AML-193 (cell line): Measurements from ENCODE around the gene PYDC2.

Experiments
- DNase-seq, 2 experiments: peaks; one replicate each; lab custom pipeline; 2025; lab: John Stamatoyannopoulos, UW

The PYDC2 gene

DNA sequence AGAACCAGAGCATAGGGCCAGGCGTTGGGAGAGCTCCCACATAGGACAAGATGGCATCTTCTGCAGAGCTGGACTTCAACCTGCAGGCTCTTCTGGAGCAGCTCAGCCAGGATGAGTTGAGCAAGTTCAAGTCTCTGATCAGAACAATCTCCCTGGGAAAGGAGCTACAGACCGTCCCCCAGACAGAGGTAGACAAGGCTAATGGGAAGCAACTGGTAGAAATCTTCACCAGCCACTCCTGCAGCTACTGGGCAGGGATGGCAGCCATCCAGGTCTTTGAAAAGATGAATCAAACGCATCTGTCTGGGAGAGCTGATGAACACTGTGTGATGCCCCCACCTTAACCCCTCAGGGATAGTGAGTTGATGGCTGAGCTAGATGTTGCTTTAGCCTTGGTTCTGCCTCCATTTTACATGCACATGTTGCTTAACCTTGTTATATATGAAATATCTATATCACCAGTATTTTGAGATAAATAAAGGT is at the start of gene PYDC2:
Gene PYDC2, plus strand, starts transcription at position 51 of the 483 bp plus-strand sequence. Its CDS starts 0 bp downstream, at position 51.
- no peak for DNase-seq

DNA sequence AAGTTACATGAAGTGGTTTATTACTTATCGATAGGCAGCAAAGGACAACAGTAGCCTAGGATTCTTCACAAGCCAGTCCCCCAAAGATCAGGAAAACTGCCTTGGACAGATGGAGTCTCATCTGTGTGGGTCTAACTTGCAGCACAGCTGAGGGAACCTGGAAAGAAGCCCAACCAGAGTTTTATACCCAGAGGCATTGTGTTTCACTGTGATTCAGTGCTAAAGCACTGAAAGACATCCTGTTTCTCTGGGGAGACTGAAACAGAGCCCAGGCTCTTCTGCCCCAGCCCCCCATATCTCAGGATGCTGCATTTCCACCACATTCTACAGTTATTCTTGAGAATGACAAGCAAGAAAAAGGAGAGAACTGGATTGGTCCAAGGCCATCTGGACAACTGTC is 48.2 kb upstream of the PYDC2 start:
- no peak for DNase-seq

DNA sequence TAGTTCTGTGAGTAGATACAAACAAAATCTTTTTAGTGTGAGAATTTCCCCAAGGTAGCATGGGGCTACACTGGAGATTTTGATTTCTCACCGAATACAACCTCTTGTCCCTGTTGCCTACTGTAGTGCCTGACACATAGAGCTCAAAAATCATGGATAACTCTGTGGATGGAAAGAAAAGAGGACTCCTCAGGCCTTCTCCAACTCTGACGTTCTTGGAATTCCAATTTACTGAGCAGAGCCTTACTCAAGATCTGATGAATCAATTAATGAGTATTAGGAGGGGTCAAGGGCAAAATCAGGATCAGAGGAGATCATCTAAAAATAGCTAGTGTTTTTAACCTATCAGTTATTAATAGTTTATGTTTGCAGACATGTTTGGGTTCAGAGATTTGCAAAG is 46.7 kb upstream of the PYDC2 start:
- no peak for DNase-seq

DNA sequence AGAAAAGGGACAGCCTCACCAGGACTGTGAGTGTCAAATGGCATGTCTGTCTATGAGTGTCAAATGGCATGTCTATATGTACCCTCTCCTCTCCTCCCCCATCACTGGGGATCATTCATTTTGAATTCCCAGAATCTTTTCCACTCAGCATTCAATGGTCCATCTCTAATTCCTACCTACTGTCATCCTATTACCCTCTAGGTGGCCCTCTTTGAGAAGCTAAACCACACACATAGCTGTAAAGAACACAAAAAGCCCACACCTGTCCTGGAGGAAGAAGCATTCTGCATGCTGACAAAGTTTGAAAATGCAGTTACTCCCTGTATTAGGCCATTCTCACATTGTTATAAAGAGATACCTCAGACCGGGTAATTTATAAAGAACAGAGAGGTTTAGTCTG is 46.2 kb upstream of the PYDC2 start:
- DNase-seq: no peak

DNA sequence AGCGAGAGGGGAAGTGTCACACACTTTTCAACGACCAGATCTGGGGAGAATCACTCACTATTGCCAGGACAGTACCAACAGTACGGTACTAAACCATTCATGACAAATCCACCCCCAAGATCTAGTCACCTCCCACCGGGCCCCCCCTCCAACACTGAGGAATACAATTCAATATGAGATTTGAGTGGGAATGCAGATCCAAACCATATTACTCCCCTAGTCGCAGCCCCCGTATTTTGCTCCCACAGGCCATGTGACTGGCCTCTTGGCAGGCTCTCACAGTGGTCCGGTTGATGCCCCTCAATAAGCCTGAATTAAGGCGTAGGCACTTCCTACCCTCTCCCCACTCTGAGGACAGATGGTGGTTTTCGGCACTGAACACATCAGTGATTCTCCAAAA is 45.4 kb upstream of the PYDC2 start:
- DNase-seq: no peak

DNA sequence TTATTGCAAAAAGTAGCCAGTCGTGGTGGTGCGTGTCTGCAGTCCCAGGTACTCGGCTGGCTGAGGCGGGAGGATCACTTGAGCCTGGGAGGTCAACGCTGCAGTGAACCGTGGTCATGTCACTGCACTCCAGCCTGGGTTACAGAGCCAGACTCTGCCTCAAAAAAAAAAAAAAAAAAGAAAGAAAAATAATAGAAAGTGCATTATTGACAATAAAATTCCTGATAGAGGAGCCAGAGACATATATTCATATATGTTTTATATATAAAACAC is 43.6 kb upstream of the PYDC2 start:
- DNase-seq: no peak

DNA sequence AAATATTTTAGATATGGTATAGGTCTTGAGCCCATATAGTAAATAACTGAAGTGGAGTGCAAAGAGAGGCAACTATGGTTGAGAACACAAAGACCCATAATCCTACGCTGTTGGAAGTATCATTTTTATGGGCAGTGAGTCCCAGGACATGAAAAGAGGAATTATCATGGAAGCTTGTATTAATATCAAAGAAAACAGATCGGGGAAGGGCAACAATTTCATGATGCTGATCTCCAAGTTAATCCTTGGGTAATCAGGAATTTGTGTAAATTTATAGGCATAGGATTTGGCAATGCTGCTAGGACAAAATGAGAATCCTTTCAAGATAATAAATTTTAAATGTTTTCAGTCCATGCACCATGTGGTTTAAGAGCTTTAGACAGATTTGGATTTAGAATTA is 40.2 kb upstream of the PYDC2 start:
- no peak for DNase-seq

DNA sequence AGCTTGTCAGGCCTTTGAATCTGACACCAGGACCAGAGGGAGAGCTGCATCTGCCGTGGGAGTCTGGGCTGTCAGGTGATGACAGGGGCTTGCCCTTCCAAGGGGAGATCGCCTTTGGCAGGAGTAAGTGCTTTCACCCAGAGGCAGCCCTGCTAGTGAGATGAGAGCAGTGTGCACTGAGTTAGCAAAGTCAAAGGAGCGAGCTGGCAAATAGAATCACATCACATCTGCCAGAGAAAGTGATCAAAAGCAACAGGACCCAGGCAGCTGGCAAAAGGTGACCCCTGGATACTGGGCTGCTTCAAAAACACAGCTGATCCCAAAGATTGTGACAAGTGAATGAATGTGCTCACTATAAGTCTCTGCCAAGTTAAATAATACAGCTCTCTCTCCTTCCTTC is 36.1 kb upstream of the PYDC2 start:
- no peak for DNase-seq

DNA sequence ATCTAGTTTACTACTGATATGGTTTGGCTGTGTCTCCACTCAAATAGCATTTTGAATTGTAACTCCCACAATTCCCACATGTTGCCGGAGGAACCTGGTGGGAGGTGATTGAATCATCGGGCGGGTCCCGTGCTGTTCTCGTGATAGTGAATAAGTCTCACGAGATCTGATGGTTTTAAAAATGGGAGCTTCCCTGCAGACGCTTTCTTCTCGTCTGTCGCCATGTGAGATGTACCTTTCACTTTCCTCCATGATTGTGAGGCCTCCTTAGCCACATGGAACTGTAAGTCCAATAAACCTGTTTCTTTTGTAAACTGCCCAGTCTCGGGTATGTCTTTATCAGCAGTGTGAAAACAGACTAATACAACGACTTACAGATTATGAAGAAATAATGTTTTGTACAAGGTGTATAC is 35.6 kb upstream of the PYDC2 start:
- DNase-seq: no peak

DNA sequence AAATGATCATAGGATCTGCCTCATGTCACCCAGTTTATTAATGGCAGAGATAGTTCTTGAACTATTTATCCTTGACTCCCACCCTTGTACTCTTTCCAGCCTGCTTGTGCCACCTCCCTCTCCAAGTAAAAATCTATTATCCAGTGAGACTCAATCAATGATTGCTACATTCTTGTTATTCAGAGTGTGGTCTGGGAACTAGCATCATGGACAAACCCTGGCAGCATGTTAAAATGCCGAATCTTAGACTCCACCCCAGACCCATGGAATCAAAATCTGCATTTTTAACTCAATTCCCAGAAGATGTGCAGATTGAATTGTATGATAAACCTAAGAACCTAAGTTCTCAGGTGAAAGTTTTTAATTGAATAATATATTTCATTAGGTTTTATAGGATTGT is 34.7 kb upstream of the PYDC2 start:
- no peak for DNase-seq

DNA sequence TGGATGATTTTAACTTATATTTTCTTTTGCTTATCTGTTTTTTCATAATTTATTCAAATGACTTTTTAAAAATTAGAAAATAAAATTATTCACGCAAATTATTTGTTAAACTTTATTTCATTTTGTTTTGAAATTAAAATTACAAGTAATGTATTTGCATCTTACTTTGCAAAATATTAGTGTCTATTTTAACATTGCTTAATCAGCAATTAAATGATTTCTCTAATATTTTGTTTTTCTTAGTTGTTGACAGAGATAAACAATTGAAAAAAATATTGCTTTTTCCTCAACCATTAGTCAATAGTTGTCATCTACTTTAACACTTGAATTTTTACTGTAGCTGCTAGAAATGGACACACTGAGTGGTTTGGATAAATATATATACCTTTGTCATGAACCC is 32.8 kb upstream of the PYDC2 start:
- DNase-seq: no peak

DNA sequence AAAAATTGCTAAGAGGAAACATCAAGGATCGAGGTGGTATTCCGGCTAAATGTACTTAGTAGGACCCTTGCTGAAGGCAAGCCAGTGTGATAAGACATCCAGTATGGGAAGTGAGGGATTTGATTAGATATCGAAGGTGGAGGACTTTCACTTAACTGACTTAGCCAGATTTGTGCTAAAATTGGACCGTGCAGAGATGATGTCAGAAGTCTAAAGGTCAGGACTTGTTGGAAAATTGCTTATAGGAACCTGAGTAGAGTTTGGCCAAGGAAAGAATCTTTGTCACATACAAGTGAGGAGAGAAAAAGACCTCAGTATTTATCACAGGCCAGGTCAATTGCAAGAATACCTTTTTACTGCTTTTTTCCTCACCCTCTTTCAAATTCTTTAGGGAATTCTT is 30.9 kb upstream of the PYDC2 start:
- DNase-seq: no peak

DNA sequence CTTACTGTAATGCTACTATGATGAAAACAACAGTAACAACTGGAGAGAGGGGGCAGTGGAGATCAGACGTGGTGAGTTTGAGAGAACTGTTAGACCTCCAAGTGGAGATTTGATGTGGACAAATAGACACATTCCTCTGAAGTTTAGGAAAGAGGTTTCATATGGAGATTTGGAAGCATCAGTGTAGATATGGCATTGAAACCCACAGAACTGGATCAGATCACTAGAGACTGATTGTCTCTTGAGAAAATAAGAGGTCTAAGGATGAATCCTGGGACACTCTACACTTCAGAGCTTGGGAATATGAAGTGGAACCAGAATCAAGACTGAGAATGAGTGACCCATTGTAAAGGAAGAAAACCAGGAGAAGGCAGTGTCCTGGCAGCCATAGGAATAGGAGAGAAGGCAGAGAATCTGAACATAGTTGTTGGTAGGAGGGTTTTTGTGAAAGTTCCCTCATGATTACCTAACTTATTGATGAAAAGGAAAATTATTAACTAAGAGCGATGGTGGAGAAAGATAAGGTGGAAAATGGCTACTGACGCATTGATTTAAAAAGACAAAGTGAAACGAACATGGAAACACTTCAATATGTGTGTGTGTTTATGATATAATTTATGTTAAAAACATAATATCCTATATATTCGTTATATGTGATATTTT is 29.7 kb upstream of the PYDC2 start:
- no peak for DNase-seq

DNA sequence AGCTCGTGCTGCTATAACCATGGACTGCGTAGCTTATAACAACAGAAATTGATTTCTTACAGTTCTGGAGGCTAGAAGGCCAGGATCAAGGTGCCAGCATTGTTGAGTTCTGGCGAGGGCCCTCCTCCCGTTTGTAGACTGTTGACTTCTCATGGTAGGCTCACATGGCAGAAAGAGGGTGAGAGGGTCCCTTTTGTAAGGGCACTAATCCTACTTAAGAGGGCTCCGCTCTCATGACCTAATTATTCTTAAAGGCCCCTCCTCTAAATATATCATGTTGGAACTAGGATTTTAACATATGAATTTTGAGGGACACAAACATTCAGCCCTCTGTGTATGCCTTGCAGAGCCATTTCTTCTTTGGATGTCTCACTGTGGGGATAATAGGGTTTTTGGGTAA is 28.8 kb upstream of the PYDC2 start:
- no peak for DNase-seq

DNA sequence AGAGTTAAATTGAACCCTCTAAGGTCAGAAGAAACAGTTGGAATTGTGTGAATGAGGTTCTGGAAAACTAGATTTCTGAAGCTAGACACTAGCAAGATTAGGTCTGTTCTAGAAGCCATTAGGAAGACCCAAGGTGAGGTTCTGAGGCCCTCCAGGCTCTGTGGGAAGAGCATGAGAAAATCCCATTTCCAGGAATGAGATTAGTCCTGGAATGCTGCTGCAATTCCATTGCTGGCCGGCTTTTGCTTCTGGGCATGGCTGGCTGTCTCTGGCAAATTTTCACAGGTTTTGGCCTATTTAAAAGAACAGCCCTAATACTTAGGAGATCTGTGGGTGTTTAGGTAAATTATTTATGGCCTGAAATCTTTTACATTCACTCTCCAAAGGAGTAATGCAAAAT is 26.9 kb upstream of the PYDC2 start:
- DNase-seq: no peak

DNA sequence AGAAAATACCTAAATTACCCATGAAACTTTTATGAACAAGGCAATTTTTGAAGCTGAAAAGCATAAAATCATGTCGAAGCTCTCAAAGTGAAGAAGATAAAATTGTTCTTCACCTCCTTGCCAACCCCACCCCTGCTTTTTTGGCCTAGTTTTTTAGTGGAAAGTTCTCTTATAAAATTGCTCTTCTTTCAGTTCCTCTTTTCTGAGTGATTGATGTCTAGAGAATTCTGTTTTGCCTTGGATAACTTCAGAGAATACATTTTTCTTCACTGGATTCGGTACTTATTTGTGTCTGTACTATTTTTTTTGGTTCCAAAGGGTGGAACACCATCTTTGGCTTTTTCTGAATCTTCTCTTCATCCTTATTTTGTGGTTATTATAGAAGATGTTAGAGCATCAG is 25.0 kb upstream of the PYDC2 start:
- no peak for DNase-seq

DNA sequence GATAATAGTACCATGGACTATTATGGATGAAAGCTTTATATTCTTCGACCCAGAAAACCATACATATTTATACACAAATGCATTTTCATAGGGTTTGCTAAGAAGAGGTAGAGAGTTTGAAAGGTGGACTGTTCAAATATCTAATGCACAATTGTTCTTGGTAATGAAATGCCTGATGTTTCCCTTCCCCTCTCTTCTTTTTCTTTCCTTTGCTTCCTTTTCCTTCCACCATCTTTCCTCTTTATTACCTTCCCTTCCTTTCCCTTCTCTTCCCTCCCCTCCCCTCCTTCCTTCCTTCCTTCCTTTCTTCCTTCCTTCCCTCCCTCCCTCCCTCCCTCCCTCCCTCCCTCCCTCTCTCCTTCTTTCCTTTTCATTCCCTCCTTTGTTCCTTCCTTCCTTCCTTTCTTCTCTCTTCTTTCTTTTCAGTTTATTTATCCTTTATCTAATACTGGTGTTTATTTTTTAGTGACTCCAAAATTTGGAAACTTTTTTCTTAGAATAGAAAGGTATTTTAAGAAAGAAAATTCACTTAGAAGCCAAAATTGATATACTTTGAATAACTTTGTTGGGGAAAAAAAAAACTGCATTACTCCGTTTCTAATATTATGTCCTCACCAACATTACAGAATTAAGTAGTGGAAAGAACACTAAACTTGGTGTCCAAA is 22.7 kb upstream of the PYDC2 start:
- no peak for DNase-seq

DNA sequence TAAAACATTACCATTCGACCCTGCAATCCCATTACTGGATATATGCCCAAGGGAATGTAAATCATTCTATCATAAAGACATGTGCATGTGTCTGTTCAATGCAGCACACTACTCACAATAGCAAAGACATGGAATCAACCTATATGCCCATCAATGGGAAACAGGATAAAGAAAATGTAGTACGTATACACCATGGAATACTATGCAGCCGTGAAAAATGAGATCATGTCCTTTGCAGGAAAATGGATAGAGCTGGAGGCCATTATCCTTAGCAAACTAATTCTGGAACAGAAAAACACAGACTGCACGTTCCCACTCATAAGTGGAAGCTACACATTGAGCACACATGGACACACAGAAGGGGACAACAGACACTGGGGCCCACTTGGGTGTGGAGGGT is 20.4 kb upstream of the PYDC2 start:
- DNase-seq: no peak

DNA sequence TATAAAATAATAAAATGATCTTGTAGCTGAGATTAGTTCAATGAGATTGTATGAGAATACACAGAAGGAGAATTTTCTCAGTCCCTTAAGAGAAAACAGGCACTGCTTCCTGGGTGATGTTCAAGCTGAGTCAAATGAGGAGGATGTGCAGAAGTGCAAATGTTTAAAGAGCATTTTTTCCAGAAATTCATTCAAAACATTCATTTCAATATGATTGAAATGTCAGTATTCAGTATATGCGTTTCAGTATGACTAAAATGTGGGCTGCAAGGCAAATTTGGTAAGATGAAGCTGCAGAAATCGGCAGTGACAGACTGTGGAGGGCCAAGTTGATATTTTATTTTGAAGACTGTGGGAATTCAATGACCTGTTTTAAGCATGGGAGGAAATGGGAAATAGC is 19.3 kb upstream of the PYDC2 start:
- no peak for DNase-seq

DNA sequence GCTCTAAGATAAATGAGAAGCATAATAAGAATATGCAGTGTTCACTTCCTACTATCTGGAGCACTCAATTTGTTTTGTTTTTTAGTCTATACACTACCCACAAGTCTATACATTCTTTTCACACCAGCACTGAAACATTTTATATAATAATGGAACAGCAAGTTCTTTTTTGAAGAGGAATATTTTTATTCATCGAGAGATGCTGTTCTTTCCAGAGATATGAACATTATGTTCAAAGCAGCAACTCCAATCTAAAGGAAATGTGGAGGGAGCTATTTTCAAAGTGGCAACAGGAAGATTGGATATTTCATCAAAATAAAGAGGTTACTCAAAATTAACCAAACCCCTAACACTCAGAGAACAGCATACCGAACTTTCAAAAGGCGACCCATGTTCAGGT is 16.4 kb upstream of the PYDC2 start:
- no peak for DNase-seq

DNA sequence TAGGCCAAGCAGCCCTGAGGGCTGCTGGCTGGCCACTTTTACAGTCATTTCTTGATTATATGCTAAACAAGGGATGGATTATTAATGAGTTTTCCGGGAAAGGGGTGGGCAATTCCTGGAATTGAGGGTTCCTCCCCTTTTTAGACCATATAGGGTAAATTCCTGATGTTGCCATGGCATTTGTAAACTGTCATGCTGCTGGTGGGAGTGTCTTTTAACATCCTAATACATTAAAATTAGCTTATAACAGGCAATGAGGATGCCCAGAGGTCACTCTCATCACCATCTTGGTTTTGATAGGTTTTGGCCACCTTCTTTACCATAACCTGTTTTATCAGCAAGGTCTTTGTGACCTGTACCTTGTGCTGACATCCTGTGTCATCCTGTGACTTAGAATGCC is 11.7 kb upstream of the PYDC2 start:
- DNase-seq: no peak

DNA sequence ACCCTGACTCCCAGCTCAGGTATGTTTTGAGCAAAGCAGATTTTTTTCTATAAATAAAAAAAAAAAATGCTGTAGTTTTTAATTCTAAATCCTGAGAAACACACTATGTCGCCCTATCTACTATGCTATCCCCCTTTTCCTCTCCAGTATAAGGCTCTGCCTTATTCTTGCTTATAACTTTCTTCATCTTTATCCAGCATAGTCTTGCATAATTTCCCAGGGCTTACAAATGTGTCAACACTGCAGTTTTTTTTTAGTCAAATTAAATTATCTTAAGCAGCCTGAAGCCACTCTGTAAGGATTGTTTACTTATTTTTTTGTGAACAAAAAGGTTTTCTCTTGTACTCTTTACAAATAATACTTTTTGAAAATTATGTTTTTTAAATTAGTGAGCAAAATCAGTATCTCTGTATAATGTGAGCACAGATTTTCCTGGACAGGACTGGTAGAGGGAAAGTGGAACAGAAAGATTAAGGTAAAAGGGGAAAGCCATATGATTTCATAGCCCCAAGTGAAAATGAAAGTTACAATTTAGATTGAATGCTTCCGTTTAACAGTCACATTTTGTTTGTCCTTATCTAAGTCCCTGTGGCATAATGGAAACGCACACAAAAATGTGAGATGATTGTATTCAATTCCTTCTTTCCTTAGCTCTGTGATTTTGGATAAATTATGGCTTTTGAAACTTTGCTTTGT is 5.6 kb upstream of the PYDC2 start:
- DNase-seq: no peak

DNA sequence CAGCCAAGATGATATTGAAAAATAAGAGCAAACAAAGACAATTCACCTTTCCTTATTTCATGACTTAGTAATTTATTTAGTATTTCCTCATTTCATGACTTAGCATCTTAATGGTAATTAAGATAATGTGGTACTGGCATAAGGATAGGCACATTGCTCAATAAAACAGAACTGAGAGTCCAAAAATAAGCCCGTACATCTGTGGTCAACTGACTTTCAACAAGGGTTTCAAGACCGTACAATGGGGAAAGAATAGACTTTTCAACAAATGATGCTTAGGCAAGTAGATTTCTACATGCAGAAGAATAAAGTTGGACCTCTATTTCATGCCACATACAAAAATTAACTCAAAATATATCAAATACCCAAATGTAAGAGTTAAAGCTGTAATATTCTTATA is 603 bp upstream of the PYDC2 start:
- no peak for DNase-seq

DNA sequence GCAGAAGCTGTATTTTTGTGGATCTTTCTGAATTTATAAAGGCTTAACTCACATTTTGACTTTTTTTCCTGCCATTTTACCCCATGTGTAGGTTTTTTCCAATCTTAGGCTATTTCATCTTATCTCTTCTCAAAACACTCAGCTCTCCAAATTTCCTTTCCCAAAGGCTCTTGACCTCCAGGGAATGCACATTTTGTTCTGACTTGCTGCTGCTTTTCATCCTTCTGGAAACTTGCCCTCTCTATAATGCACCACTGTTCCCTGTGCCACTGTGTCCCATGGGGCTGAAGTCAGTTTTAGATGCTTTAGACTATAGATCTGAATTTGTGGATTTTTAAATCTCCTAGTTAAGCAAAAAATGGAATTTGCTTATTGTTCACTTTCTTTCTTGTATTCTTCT is 9.1 kb downstream of the PYDC2 start:
- DNase-seq: no peak
